Retinal pigment epithelial cell (primary cell): ENCODE data around the gene TBC1D1.
A peak's percentile ranks its signal among the peaks of the same experiment; 100 is the strongest.

Source experiments
- DNase-seq: peaks from one replicate; pipeline ENCODE4 v3.0.0-alpha.2; 2010; ENCODE audit warnings: low read depth
- H3K4me3 ChIP-seq: 2 replicates; pipeline ENCODE4 v1.5.1; 2011; ENCODE audit warnings: mild to moderate bottlenecking, low read length, control low read depth, moderate library complexity
- TF ChIP-seq, protein P1 (sequence below): conservative IDR thresholded peaks from 2 replicates; pipeline ENCODE4 v1.5.1; 2011; ENCODE audit warnings: low read depth, low read length, control low read depth, inconsistent platforms

The TBC1D1 gene

DNA sequence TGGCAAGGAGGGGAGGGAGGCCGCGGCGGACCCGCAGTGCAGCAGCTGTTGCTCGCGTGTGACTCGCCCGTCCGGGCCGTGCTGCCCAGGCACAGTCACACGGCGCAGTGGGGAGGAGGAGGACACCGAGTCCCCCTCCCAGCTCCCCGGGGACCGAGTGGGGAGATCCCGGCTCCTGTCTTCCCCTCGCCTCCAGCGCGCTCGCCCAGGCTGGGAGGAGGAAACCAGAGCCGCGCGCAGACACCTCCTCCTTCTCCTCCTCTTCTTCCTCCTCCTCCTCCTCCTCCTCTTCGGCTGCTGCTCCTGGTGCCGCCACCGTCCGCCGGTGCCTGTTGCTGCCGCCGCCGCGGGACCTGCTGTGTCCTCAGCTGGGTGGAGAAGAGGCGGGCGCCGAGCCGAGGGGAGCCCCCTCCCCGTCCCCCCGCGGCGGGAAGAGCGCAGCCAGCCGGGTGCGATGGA is at the start of gene TBC1D1:
Gene TBC1D1, plus strand, starts transcription at position 284 of the 459 bp plus-strand sequence. CDS start 11,012 bp downstream, outside the sequence.
- no peak for DNase-seq
- peak within 1 kb of the TSS; percentile 49 for H3K4me3 ChIP-seq
- TF ChIP-seq, protein P1, sequence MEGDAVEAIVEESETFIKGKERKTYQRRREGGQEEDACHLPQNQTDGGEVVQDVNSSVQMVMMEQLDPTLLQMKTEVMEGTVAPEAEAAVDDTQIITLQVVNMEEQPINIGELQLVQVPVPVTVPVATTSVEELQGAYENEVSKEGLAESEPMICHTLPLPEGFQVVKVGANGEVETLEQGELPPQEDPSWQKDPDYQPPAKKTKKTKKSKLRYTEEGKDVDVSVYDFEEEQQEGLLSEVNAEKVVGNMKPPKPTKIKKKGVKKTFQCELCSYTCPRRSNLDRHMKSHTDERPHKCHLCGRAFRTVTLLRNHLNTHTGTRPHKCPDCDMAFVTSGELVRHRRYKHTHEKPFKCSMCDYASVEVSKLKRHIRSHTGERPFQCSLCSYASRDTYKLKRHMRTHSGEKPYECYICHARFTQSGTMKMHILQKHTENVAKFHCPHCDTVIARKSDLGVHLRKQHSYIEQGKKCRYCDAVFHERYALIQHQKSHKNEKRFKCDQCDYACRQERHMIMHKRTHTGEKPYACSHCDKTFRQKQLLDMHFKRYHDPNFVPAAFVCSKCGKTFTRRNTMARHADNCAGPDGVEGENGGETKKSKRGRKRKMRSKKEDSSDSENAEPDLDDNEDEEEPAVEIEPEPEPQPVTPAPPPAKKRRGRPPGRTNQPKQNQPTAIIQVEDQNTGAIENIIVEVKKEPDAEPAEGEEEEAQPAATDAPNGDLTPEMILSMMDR, result no peak

DNA sequence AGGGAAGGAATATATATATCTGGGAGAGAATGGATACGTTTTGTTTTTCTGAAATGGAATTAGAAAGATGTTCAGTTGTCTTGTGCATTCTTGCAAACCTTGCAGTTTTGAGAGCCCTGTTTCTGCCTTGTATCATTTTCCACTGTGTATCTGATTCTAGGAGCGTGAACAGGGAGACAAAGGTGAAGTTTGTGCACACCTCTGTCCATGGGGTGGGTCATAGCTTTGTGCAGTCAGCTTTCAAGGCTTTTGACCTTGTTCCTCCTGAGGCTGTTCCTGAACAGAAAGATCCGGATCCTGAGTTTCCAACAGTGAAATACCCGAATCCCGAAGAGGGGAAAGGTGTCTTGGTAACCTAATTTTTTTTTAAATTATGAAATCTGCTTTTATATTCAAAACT is 46.7 kb upstream of the TBC1D1 start:
- no peak for DNase-seq

GRCh38 chr4:37845201-37845600 is 45.7 kb upstream of the TBC1D1 start:
- TF ChIP-seq, protein P1, result no peak
- no peak for DNase-seq

More for the DNA sequence above, 46.7 kb upstream of the TBC1D1 start:
- H3K4me3 ChIP-seq, result no peak overlapping the region
- TF ChIP-seq, protein P1, result no peak

DNA sequence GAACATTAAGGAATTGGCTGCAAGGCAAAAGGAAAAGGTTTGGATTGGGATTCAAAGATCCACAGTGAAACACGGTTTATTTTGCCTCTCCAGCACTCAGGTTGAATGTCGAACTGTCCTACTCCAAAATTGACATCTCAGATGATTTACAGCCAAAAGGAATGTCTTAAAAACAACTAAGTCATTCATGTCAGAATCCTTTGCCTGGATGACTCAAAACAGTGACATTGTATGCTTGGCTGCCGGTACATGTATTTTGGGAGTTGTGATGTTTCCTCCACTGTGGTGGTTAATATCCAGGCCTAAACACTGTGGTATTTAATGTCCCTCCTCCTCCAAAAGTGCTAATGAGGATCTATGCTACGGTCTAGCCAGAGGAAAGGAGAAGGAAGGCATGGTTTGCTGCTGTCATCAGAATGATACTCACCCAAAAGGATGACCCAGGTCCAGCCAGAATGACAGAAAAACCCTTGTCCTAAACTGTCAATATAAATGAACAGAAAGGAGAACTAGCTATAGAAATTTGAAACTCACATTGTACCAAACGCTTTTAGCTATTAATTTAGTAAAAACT is 43.5 kb upstream of the TBC1D1 start:
- TF ChIP-seq, protein P1, result no peak
- DNase-seq, result no peak
- H3K4me3 ChIP-seq, result no peak overlapping the region

More at GRCh38 chr4:37845201-37845600, 45.7 kb upstream of the TBC1D1 start:
- no peak overlapping the region for H3K4me3 ChIP-seq

GRCh38 chr4:37852376-37852775 is 38.5 kb upstream of the TBC1D1 start:
- no peak overlapping the region for H3K4me3 ChIP-seq
- TF ChIP-seq, protein P1, result no peak
- DNase-seq, result no peak

- H3K4me3 ChIP-seq, result no peak overlapping the region
- no peak for DNase-seq
- TF ChIP-seq, protein P1, result no peak
These were observed 32.8 kb upstream of the TBC1D1 start for GRCh38 chr4:37858112-37858511.

- TF ChIP-seq, protein P1, result no peak
- DNase-seq, result no peak
- H3K4me3 ChIP-seq, result no peak overlapping the region
These were observed 32.0 kb upstream of the TBC1D1 start for GRCh38 chr4:37858872-37859271.
